ENCODE measurements around the gene ELP5. TPM values are rescaled to one million over a fixed set of nuclear protein-coding genes. Genes with fewer than 3 reads are reported as not detected.

ELP5 gene
- polyA plus RNA-seq, 3 donors: 36.1 to 49.5 (median 44.1) TPM

- DNase-seq: peak in 1 of 3 donors; percentile 29
- Histone ChIP-seq H3K36me3 (replicated peaks in 1 of 2; ENCODE audit: control insufficient read depth in 1 of 2, insufficient read depth in 2 of 2, low read length in 2 of 2) (peaks cover 21 to 26% of the 10 kb centered on the region in 2 donors), H3K27ac (ENCODE audit: low read depth in 1 of 2, low read length in 2 of 2) (peak overlapping the region; percentile 64 to 79), H3K27me3 (ENCODE audit: control insufficient read depth in 2 of 2, insufficient read depth in 2 of 2, low read length in 2 of 2) (no peaks in the 10 kb centered on the region), H3K79me2 (ENCODE audit: insufficient read depth, low read length) (peaks cover 68% of the 10 kb centered on the region), H3K4me3 (replicated peaks in 1 of 3; ENCODE audit: low read depth in 2 of 3, low read length in 3 of 3) (peak overlapping the region; percentile 65 to 100 (median 98)), H2AFZ (ENCODE audit: insufficient read depth, low read depth, low read length, poor library complexity, severe bottlenecking) (peak overlapping the region; percentile 40), H3K4me1 (ENCODE audit: control insufficient read depth in 1 of 2, insufficient read depth in 2 of 2, low read length in 2 of 2) (peaks cover 57 to 68% of the 10 kb centered on the region in 2 donors), H3K4me2 (replicated peaks; ENCODE audit: extremely low read depth, low read length, poor library complexity, severe bottlenecking) (peak overlapping the region; percentile 100), H4K20me1 (ENCODE audit: insufficient read depth, low read length) (peaks cover 42% of the 10 kb centered on the region), H3K9ac (ENCODE audit: insufficient read depth, low read length, poor library complexity, severe bottlenecking) (peak overlapping the region; percentile 86), H3K9me3 (replicated peaks in 1 of 2; ENCODE audit: control insufficient read depth in 1 of 2, insufficient read depth in 1 of 2, low read length in 2 of 2) (no peaks in the 10 kb centered on the region)
- Mint-ChIP-seq H3K9me3 (peaks cover 0 to 4% (median 0%) of the 10 kb centered on the region in 7 donors), H3K36me3 (peaks cover 36 to 49% of the 10 kb centered on the region in 2 donors), H3K4me3 (peak overlapping the region; percentile 96 to 98), H3K4me1 (peaks cover 59% of the 10 kb centered on the region), H3K27ac (peak overlapping the region; percentile 86 to 100 (median 95)), H3K27me3 (ENCODE audit: low read depth in 3 of 3) (peaks cover 0 to 5% (median 0%) of the 10 kb centered on the region in 3 donors)
- intact Hi-C loops (cut with micrococcal nuclease): loop anchor here (5.0 to 10.0 kb wide), 2 partner anchors 69 to 246 kb away; partner anchors contain the start of genes EIF5A (in 2 of the 2), POLR2A (in 1 of the 2) and SLC35G6 (in 1 of the 2)
- no peak for TF ChIP-seq CTCF (IDR thresholded peaks at IDR 0.05)
- under 1% methylated on average over 21 of the region's 39 CpGs for WGBS (ENCODE audit: insufficient coverage)
These were observed 13.5 kb upstream of the ELP5 start for GRCh38 chr17:7238420-7239090.

GRCh38 chr17:7239091-7240027, 12.7 kb upstream of the ELP5 start, which contains the start of gene PHF23:
PHF23 (minus strand) TSS chr17:7239457; CDS start chr17:7239279, 178 bp downstream.
- no peak for TF ChIP-seq CTCF (IDR thresholded peaks at IDR 0.05)
- Histone ChIP-seq H2AFZ (ENCODE audit: insufficient read depth, low read depth, low read length, poor library complexity, severe bottlenecking) (peak within 1 kb of the TSS; percentile 40), H3K27ac (ENCODE audit: low read depth in 1 of 2, low read length in 2 of 2) (peak within 1 kb of the TSS; percentile 64 to 100), H3K4me3 (replicated peaks in 1 of 3; ENCODE audit: low read depth in 2 of 3, low read length in 3 of 3) (peak within 1 kb of the TSS; percentile 95 to 100 (median 98)), H3K79me2 (ENCODE audit: insufficient read depth, low read length) (peaks cover 63% of the 10 kb centered on the region), H3K27me3 (ENCODE audit: control insufficient read depth in 2 of 2, insufficient read depth in 2 of 2, low read length in 2 of 2) (no peaks in the 10 kb centered on the region), H4K20me1 (ENCODE audit: insufficient read depth, low read length) (peaks cover 42% of the 10 kb centered on the region), H3K4me1 (ENCODE audit: control insufficient read depth in 1 of 2, insufficient read depth in 2 of 2, low read length in 2 of 2) (peaks cover 54 to 64% of the 10 kb centered on the region in 2 donors), H3K36me3 (replicated peaks in 1 of 2; ENCODE audit: control insufficient read depth in 1 of 2, insufficient read depth in 2 of 2, low read length in 2 of 2) (peaks cover 28 to 31% of the 10 kb centered on the region in 2 donors), H3K4me2 (replicated peaks; ENCODE audit: extremely low read depth, low read length, poor library complexity, severe bottlenecking) (peak within 1 kb of the TSS; percentile 100), H3K9me3 (replicated peaks in 1 of 2; ENCODE audit: control insufficient read depth in 1 of 2, insufficient read depth in 1 of 2, low read length in 2 of 2) (no peaks in the 10 kb centered on the region), H3K9ac (ENCODE audit: insufficient read depth, low read length, poor library complexity, severe bottlenecking) (peak within 1 kb of the TSS; percentile 100)
- H3K4me3 Mint-ChIP-seq: peak within 1 kb of the TSS; percentile 98 to 99
- peak; percentile 98 to 99 (median 99) for DNase-seq
- peaks cover 0 to 5% (median 0%) of the 10 kb centered on the region in 3 donors for H3K27me3 Mint-ChIP-seq (ENCODE audit: low read depth in 3 of 3)
- under 1% methylated on average over 49 of the region's 72 CpGs for WGBS (ENCODE audit: insufficient coverage)
- intact Hi-C loops (cut with micrococcal nuclease): loop anchor here (5.0 to 10.0 kb wide), 2 partner anchors 68 to 245 kb away; partner anchors contain the start of genes EIF5A (in 2 of the 2), POLR2A (in 1 of the 2) and SLC35G6 (in 1 of the 2)
- H3K36me3 Mint-ChIP-seq: peaks cover 37 to 56% of the 10 kb centered on the region in 2 donors
- H3K27ac Mint-ChIP-seq: peak within 1 kb of the TSS; percentile 99 to 100 (median 100)
- peaks cover 57% of the 10 kb centered on the region for H3K4me1 Mint-ChIP-seq
- peaks cover 0 to 4% (median 0%) of the 10 kb centered on the region in 7 donors for H3K9me3 Mint-ChIP-seq
